ENCODE measurements around the gene SLC25A19.

DNA sequence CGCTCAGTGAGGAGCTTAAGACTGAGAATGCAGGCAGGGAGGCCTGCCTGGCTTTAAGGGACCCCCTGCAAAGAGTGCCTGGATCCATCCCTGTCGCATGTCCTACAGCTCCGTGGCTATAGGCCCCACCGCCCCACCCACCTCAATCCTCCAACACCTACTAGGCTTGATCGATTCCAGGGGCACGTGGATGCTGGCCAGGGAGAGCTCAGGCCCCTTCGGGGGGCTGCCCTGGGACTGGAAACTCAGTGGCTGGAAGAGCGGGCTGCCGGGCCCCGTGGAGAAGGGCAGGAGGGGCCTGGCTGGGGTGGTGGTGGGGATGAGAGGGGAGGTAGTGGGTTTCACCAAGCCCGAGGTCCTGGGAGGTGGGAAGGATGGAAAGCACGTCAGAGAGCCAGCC lies 50.0 kb downstream of the SLC25A19 start:
- TF ChIP-seq, protein P1, sequence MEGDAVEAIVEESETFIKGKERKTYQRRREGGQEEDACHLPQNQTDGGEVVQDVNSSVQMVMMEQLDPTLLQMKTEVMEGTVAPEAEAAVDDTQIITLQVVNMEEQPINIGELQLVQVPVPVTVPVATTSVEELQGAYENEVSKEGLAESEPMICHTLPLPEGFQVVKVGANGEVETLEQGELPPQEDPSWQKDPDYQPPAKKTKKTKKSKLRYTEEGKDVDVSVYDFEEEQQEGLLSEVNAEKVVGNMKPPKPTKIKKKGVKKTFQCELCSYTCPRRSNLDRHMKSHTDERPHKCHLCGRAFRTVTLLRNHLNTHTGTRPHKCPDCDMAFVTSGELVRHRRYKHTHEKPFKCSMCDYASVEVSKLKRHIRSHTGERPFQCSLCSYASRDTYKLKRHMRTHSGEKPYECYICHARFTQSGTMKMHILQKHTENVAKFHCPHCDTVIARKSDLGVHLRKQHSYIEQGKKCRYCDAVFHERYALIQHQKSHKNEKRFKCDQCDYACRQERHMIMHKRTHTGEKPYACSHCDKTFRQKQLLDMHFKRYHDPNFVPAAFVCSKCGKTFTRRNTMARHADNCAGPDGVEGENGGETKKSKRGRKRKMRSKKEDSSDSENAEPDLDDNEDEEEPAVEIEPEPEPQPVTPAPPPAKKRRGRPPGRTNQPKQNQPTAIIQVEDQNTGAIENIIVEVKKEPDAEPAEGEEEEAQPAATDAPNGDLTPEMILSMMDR (IDR thresholded peaks at IDR 0.05; ENCODE audit: low read depth, low read length), result no peak
- TF ChIP-seq POLR2A (IDR thresholded peaks at IDR 0.05; ENCODE audit: extremely low read depth, insufficient read length) (no peak), MAX (IDR thresholded peaks at IDR 0.05; ENCODE audit: low read depth, low read length) (no peak), MYC (IDR thresholded peaks at IDR 0.05; ENCODE audit: low read depth, low read length) (no peak)
